ENCODE data around the gene KCNH6.

The KCNH6 gene

GRCh38 chr17:63489291-63489690, 33.9 kb upstream of the KCNH6 start:
- DNase-seq, result no peak

- DNase-seq, result no peak
These were observed 32.8 kb upstream of the KCNH6 start for GRCh38 chr17:63490329-63490728.

GRCh38 chr17:63490858-63491400, 32.2 kb upstream of the KCNH6 start:
- no peak for DNase-seq

GRCh38 chr17:63491413-63491812, 31.7 kb upstream of the KCNH6 start:
- DNase-seq, result no peak

GRCh38 chr17:63491977-63492618, 31.1 kb upstream of the KCNH6 start:
- no peak for DNase-seq

- DNase-seq, result no peak
These were observed 30.2 kb upstream of the KCNH6 start for GRCh38 chr17:63492940-63493339.

- DNase-seq, result no peak
These were observed 29.7 kb upstream of the KCNH6 start for GRCh38 chr17:63493411-63493810.

GRCh38 chr17:63494300-63494928, 28.7 kb upstream of the KCNH6 start:
- no peak for DNase-seq

GRCh38 chr17:63495491-63495890, 27.7 kb upstream of the KCNH6 start:
- DNase-seq, result no peak

- no peak for DNase-seq
These were observed 27.0 kb upstream of the KCNH6 start for GRCh38 chr17:63496177-63496576.

- DNase-seq, result no peak
These were observed 26.3 kb upstream of the KCNH6 start for GRCh38 chr17:63496663-63497400.

- DNase-seq, result no peak
These were observed 25.3 kb upstream of the KCNH6 start for GRCh38 chr17:63497708-63498483.

GRCh38 chr17:63498626-63499195, 24.4 kb upstream of the KCNH6 start:
- no peak for DNase-seq

- no peak for DNase-seq
These were observed 22.4 kb upstream of the KCNH6 start for GRCh38 chr17:63500543-63501390.

GRCh38 chr17:63503341-63503705, 19.8 kb upstream of the KCNH6 start:
- no peak for DNase-seq

- DNase-seq, result no peak
These were observed 18.9 kb upstream of the KCNH6 start for GRCh38 chr17:63504261-63504660.

GRCh38 chr17:63505341-63505740, 17.8 kb upstream of the KCNH6 start:
- no peak for DNase-seq

GRCh38 chr17:63506627-63507026, 16.5 kb upstream of the KCNH6 start:
- no peak for DNase-seq

- no peak for DNase-seq
These were observed 11.8 kb upstream of the KCNH6 start for GRCh38 chr17:63511331-63511730.

- no peak for DNase-seq
These were observed 10.8 kb upstream of the KCNH6 start for GRCh38 chr17:63512388-63512787.

GRCh38 chr17:63512896-63513644, 10.1 kb upstream of the KCNH6 start:
- no peak for DNase-seq

Measured in activated CD4-positive, alpha-beta T cell treated with anti-CD3 and anti-CD28 coated beads, Interleukin-2, amount 50 U/mL, for 16 hours (primary cell).